Measurements from ENCODE around the gene TSPAN4.
A peak's percentile ranks its signal among the peaks of the same experiment; 100 is the strongest.

TSPAN4 gene

GRCh38 chr11:837189-837989 is 5.3 kb upstream of the TSPAN4 start:
- DNase-seq: no peak

GRCh38 chr11:837990-838307 is 4.7 kb upstream of the TSPAN4 start:
- no peak for DNase-seq

- no peak for DNase-seq
These were observed 4.0 kb upstream of the TSPAN4 start for GRCh38 chr11:838441-839279.

DNA sequence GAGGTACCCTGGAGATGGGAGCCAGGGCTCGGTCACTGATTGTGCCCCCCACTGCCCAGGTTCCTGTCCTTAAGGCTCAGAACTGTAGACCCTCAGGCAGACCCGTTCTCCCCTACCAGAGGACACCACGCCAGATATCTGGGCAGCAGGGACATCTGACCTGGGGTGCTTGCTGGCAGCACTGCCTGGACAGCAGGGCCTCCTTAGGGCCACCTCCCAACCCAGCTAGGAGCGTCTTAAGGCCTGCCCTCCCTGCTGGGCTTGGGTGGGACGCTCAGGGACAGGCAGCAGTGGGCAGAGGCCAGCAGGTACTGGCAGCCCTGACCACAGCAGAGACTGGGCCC is 3.4 kb upstream of the TSPAN4 start:
- no peak for DNase-seq

DNA sequence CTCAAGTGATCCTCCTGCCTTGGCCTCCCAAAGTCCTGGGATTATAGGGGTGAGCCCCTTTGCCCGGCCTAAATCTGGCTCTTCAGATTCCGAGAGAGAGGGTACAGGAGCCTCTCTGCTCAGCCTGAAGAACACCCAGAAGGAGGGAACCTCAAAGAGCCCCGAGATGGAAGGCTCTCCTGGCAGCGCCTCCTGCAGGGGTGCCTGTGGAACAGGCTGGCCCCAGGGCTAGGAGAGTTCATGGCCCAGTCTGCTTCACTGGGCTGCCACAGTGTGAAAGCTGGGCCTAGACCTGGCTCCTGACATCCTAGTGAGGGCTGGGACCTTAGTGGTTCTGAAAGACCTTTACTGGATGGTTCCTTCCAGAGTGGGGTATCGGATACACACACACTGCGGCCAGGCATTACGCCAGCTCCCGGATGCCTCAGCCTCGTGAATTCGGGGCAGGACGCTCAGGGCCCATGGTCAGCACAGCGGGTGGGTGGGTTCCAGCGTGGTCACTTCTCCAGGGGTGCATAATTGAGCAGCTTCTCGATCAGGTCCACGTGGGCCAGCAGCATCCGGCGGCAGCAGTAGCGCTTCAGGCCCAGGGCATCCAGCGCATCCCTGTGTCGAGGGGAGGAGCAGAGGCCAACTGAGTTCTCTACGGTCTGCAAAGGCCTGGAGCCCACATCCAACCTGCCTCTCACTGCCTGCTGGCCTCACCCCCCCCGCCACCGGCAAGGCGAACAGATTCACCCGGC is 2.6 kb upstream of the TSPAN4 start:
- DNase-seq: no peak

GRCh38 chr11:841981-842369 is 677 bp upstream of the TSPAN4 start:
- DNase-seq: no peak

DNA sequence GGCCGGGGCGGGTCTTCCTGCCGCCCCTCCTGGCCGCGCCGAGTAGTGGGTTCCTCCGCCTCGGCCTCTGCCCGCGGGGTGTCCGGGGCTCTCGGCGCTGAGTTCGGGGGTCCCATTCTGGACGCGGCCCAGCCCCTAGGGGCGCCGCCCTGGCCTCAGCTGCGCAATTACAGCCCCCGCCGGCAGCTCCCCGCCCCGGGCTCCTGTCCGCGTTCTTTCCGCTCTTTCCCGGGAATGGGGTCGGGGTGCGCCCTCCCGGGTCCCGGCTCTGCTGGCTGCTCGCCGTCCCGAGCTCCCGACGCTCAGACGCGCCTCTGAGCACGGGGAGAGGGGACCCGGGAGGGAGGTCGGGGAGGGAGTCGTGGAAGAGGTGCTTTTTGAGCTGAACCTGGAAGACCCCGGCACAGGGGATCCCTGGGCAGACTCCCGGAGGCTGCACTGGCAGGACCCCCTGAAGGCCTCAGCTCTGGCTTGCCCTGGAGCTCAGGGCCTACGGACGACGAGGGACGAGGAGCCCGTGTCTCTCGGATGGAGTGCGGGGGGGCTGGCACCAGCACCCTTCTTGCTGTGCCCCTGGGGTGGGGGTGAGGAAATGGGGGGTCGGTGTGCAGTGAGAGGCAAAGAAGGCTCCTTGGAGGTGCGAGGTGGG is 558 bp downstream of the TSPAN4 start:
- no peak for DNase-seq

DNA sequence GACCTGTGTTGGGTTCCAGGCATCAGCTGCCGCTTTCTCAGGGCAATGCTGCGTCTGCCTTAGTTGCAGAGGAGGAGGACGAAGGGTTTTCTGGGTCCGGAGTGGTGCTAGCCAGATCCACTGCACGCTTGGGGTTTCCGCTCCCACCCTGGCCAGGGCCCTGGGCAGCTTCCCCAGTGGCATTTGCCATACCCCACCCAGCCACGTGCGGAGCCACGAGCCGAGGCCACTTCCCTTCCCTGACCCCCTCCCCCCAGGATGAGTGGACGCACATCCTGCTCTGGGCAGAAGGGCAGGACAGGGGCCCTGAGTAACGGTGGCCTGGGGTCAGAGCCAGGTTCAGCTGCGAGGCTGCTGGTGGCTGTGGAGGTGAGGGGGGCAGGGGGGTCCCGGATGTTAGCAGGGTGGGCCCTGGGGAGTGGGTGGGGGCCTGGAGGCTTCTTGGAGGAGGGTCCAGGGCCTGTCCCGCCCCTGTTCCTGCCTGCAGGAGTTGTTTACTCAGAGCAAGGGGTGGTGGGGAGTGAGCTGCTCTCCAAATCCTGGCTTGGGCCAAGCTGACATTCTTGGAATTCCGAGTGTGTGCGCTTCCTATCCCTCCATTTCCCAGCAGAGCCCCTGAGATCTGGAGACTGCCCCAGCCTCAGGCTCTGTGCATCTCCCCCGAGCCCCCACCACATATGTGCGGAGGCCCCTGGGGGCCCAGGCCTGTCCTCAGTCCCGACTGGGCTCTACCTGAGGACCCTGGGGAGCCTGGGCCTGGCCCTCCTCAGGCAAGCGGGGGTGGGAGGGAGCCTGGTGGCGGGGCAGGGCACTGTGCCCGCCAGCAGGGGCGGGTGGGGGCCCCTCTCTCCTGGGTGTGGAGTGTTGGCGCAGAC is 1.4 kb downstream of the TSPAN4 start:
- no peak for DNase-seq

GRCh38 chr11:844693-845644 is 2.3 kb downstream of the TSPAN4 start:
- DNase-seq: no peak

DNA sequence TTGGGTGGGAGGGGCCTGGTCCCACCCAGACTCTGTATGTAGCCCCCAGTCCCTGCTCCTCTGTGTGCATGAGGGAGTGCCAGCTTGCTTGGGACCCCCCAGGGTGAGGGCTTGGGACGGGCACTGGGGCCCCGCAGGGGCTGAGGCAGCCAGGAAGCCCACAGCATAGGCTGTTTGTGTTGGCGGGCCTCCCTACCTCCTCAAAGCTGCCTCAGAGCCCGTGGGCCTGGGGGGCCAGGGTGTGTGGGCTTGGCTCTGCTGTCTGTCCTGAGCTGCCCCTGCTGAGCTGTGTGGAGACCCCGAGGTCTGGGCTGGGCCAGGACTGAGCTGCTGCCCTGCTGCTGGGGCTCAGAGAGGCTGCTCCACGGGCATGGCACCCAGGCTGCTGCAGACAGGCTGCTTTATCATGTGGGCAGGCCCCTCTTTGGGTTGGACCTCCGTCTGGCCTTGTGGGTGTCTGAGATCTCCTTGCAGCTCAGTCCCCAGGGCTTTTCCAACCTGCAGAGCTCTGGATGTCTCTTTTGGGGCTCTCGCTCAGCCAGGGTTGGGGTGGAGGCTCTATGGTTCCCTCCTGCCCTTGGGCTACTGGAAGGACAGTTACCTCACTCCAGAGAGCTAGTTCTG is 3.3 kb downstream of the TSPAN4 start:
- no peak for DNase-seq

GRCh38 chr11:846496-847098 is 3.9 kb downstream of the TSPAN4 start:
- DNase-seq: no peak

DNA sequence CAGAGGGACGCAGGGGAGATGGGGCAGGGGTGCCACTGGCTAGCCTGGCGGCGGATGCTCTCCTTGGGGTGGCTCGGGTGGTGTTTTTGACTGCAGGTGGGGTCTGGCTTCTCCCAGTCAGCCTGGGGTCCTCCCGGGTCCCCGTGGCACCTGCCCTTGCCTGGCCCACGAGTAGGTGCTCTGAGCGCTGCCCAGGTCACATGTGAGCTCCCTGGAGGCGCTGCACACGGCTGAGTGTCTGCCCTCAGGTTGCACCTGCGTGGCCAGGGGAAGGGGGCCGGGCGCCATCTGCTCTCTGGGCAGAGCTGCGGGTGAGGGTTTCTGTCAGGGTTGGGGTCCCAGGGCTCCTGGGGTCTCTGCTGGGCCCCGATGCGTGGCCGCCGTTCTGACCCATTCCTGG is 5.2 kb downstream of the TSPAN4 start:
- DNase-seq: no peak

- peak; percentile 70 for DNase-seq
These were observed 5.8 kb downstream of the TSPAN4 start for GRCh38 chr11:848380-848931.

GRCh38 chr11:849104-849824 is 6.6 kb downstream of the TSPAN4 start:
- peak; percentile 44 for DNase-seq

GRCh38 chr11:849951-850774 is 7.5 kb downstream of the TSPAN4 start:
- DNase-seq: no peak

DNA sequence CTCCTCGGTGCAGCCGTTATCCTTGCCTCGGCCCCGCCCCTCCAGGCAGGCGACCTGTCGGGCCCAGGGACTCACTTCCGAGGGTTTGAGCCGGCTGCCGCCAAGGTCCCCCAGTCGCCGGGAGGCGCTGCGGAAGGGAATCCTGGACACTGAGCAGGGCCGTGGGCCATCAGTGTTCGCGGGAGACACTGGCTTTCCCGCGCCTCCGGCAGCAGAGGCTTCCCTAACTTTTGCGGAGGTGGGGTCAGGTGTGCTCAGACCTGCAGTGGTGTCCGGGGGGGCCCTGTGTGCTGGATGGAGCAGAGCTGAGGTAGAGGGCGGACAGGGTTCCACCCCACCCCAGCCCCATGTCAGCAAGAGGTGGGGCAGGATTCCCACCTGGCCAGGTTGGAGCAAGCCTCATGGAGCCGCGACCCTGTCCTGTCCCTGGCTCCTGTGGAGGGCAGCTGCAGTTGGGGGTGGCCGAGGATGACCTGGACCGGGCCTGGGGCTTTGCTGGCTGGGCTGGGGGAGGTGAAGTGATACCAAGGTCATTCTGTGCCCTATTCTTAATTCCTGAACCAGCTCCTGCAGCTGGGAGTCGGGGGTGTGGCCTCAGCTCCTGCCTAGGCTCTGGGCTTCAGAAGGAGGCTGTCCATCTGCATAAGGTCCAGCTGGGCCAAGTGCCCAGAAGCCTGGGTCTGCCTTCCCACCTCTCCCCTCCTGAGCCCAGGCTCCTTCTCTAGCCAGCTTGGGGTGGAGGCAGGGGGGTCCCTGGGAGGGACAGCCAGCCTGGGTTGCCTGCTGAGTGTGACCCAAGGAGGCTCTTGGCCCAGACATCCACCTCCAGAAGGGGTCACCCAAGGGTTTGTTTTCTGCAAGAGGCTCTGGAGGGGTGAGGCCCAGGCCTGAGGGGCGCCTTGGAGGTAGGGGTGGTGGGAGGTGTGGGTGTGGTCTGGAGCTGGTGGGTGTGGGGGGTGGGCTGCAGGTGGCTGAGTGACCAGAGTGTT is 8.4 kb downstream of the TSPAN4 start:
- no peak for DNase-seq

- DNase-seq: no peak
These were observed 10.1 kb downstream of the TSPAN4 start for GRCh38 chr11:852762-853161.

All from CD4-positive, alpha-beta T cell treated with Interleukin-17A for 1 hour (primary cell).